GM12878 (cell line): ENCODE results near the gene TRDMT1. TPM values are rescaled to one million over a fixed set of nuclear protein-coding genes. Genes with fewer than 3 reads are reported as not detected.

Experiments
- ATAC-seq: fragments of 200-7000 bp; cut with Tn5 transposase; 3 replicates; pipeline ENCODE4 v1.9.1; 2020; ENCODE audit warnings: mild to moderate bottlenecking, moderate library complexity
- BruUV-seq: library from RNA; stranded (reverse); fragments of 400-500 nt; replicated peaks from 2 replicates; lab custom pipeline; 2021; lab: Mats Ljungman, UMichigan
- CTCF ChIA-PET: fragments of 300-600 bp; sonication (Branson Sonifier 250); formaldehyde crosslinking; extraction: SDS; loops from one replicate; lab custom pipeline; 2021; ENCODE audit warnings: inconsistent platforms; lab: Yijun Ruan, JAX
- POLR2A ChIA-PET: fragments of 350-600 bp; formaldehyde crosslinking; extraction: SDS; loops from one replicate; lab custom pipeline; 2021; ENCODE audit warnings: inconsistent platforms; lab: Charles Lee
- RAD21 ChIA-PET: fragments of 300-600 bp; sonication (Branson Sonifier 250); formaldehyde crosslinking; loops from one replicate; lab custom pipeline; 2023; ENCODE audit warnings: antibody characterized with exemption; ENCODE audit not compliant: unreplicated experiment; lab: Charles Lee
- SMC1A ChIA-PET: fragments of 300-600 bp; sonication (Branson Sonifier 250); formaldehyde crosslinking; loops from one replicate; lab custom pipeline; 2023; ENCODE audit not compliant: unreplicated experiment, uncharacterized antibody; lab: Charles Lee
- DNase-seq: peaks from one replicate; pipeline ENCODE4 v3.0.0-alpha.2; 2011; ENCODE audit warnings: low read depth, low spot score
- FAIRE-seq: peaks from 3 replicates; lab custom pipeline; 2011; peaks lifted over from hg19 to GRCh38; lab: Jason Lieb, UNC
- H2AFZ ChIP-seq: 2 replicates; pipeline ENCODE4 v1.6.0; 2011; ENCODE audit warnings: low read depth, low read length, control low read depth; ENCODE audit not compliant: control insufficient read depth
- H3K27ac ChIP-seq: 2 replicates; pipeline ENCODE4 v1.5.1; 2011; ENCODE audit warnings: control low read depth; ENCODE audit not compliant: control insufficient read depth, insufficient read depth
- H3K27me3 ChIP-seq, 2 experiments: replicated peaks in 1 of 2; 2 replicates each; pipeline versions ENCODE4 v1.6.0 to v1.6.1; 2011; ENCODE audit warnings: low read length in 1 of 2; ENCODE audit not compliant: control insufficient read depth in 2 of 2, insufficient read depth in 2 of 2
- H3K36me3 ChIP-seq, 2 experiments: 2 replicates each; pipeline ENCODE4 v1.5.1; 2011; ENCODE audit warnings: low read length in 1 of 2; ENCODE audit not compliant: control insufficient read depth in 2 of 2, insufficient read depth in 2 of 2
- H3K4me1 ChIP-seq: 2 replicates; pipeline ENCODE4 v1.6.1; 2011; ENCODE audit warnings: mild to moderate bottlenecking, low read length, moderate library complexity, mixed read lengths; ENCODE audit not compliant: control insufficient read depth, insufficient read depth
- H3K4me2 ChIP-seq: 2 replicates; pipeline ENCODE4 v1.6.0; 2011; ENCODE audit warnings: control low read depth; ENCODE audit not compliant: control insufficient read depth, insufficient read depth
- H3K4me3 ChIP-seq: fragments of 200-600 bp; sonication (generic); 2 replicates; pipeline ENCODE4 v1.5.1; 2016
- H3K79me2 ChIP-seq: 2 replicates; pipeline ENCODE4 v1.6.0; 2011; ENCODE audit warnings: low read length; ENCODE audit not compliant: control insufficient read depth, insufficient read depth
- H3K9ac ChIP-seq: 2 replicates; pipeline ENCODE4 v1.8.0; 2011; ENCODE audit warnings: low read length, control low read depth, mixed read lengths; ENCODE audit not compliant: control insufficient read depth, insufficient read depth
- H3K9me3 ChIP-seq: replicated peaks from 3 replicates; pipeline ENCODE4 v1.5.1; 2011; ENCODE audit warnings: mild to moderate bottlenecking, low read length; ENCODE audit not compliant: control insufficient read depth, insufficient read depth
- H4K20me1 ChIP-seq: 2 replicates; pipeline ENCODE4 v1.6.0; 2011; ENCODE audit not compliant: control insufficient read depth, insufficient read depth
- BCL3 ChIP-seq: IDR thresholded peaks from 2 replicates; pipeline ENCODE4 v1.6.1; 2011; ENCODE audit warnings: borderline replicate concordance, low read depth, mild to moderate bottlenecking, moderate library complexity, low read length; ENCODE audit not compliant: insufficient read depth, poor library complexity, severe bottlenecking
- CBX5 ChIP-seq: sonication (generic); IDR thresholded peaks from 2 replicates; pipeline ENCODE4 v1.6.1; 2016; ENCODE audit warnings: low read depth, moderate library complexity, mild to moderate bottlenecking, inconsistent platforms
- CHD2 ChIP-seq: IDR thresholded peaks from 2 replicates; pipeline ENCODE4 v1.6.1; 2011; ENCODE audit warnings: low read depth, low read length, improper control_type of control experiment, borderline replicate concordance
- CREB1 ChIP-seq: IDR thresholded peaks from 2 replicates; pipeline ENCODE4 v1.6.1; 2012; ENCODE audit warnings: low read depth, mild to moderate bottlenecking, inconsistent platforms
- CREM ChIP-seq: IDR thresholded peaks from 2 replicates; pipeline ENCODE4 v1.6.1; 2014; ENCODE audit warnings: antibody characterized with exemption, low read depth
- E4F1 ChIP-seq: fragments of 450-650 bp; IDR thresholded peaks from 2 replicates; pipeline ENCODE4 v1.6.1; 2018; ENCODE audit warnings: borderline replicate concordance, mild to moderate bottlenecking; ENCODE audit not compliant: partially characterized antibody
- ELK1 ChIP-seq: IDR thresholded peaks from 2 replicates; pipeline ENCODE4 v1.6.1; 2012; ENCODE audit warnings: low read depth, low read length, improper control_type of control experiment
- KDM1A ChIP-seq: fragments of 200-600 bp; sonication (generic); IDR thresholded peaks from 2 replicates; pipeline ENCODE4 v1.6.1; 2016; ENCODE audit warnings: borderline replicate concordance
- MAX ChIP-seq: IDR thresholded peaks from 2 replicates; pipeline ENCODE4 v1.6.1; 2012; ENCODE audit warnings: low read depth, low read length, improper control_type of control experiment
- MEF2A ChIP-seq: IDR thresholded peaks from 2 replicates; pipeline ENCODE4 v1.6.1; 2011; ENCODE audit warnings: low read depth, mild to moderate bottlenecking, low read length, moderate library complexity; ENCODE audit not compliant: insufficient read depth
- MTA3 ChIP-seq: IDR thresholded peaks from 2 replicates; pipeline ENCODE4 v1.6.1; 2012; ENCODE audit warnings: low read length, inconsistent platforms, borderline replicate concordance
- NFXL1 ChIP-seq: fragments of 450-650 bp; IDR thresholded peaks from 2 replicates; pipeline ENCODE4 v1.6.1; 2017; ENCODE audit warnings: antibody characterized with exemption, mild to moderate bottlenecking, borderline replicate concordance
- NRF1 ChIP-seq: conservative IDR thresholded peaks from 2 replicates; pipeline ENCODE4 v1.6.1; 2011; ENCODE audit warnings: mild to moderate bottlenecking, low read depth, low read length, improper control_type of control experiment
- PBX3 ChIP-seq: IDR thresholded peaks from 2 replicates; pipeline ENCODE4 v1.6.1; 2011; ENCODE audit warnings: mild to moderate bottlenecking, low read depth, low read length, moderate library complexity; ENCODE audit not compliant: insufficient replicate concordance
- RELB ChIP-seq: fragments of 450-650 bp; IDR thresholded peaks from 2 replicates; pipeline ENCODE4 v1.6.1; 2017; ENCODE audit warnings: low read depth, mild to moderate bottlenecking, moderate library complexity
- RFX5 ChIP-seq: IDR thresholded peaks from 2 replicates; pipeline ENCODE4 v1.6.1; 2011; ENCODE audit warnings: low read depth, low read length, improper control_type of control experiment
- SP1 ChIP-seq: IDR thresholded peaks from one replicate; pipeline ENCODE4 v1.6.1; 2011; ENCODE audit warnings: low read depth, low read length
- WGBS: methylation state at CpG from one replicate; pipeline ENCODE4 v1.1.6; 2016; ENCODE audit warnings: low lambda C conversion rate; ENCODE audit not compliant: insufficient replicate concordance, insufficient coverage; ENCODE audit errors: missing lambda C conversion rate; 5-methylcytosine and 5-hydroxymethylcytosine counted together
- in situ Hi-C: fragments of 300-500 bp; cut with MboI; formaldehyde crosslinking; loops from 9 replicates; pipeline ENCODE4 v1.14.3; 2018; ENCODE audit warnings: mixed read lengths
- intact Hi-C: fragments of 100-400 bp; cut with micrococcal nuclease; formaldehyde crosslinking; loops from one replicate; pipeline ENCODE4 v1.14.2; 2022; ENCODE audit not compliant: unreplicated experiment
- polyA plus RNA-seq, 11 experiments: library from polyadenylated mRNA; depleted of rRNA in 4 of 11; unstranded in 6 of 11; stranded (reverse) in 5 of 11; fragments of >200 nt; fragmentation: Nextera tagmentation in 4 of 11; fragmentation: Illumina TruSeq in 1 of 11; extraction: Ambion mirVana in 4 of 11; extraction: Trizol in 1 of 11; gene quantifications; 1 replicate in 1 of 11; 2 replicates in 10 of 11; pipeline versions ENCODE4 v1.2.1 to v1.2.3, GENCODE V29; 2011 to 2016; ENCODE audit warnings: inconsistent platforms in 2 of 11, missing spikeins in 2 of 11, low read depth in 1 of 11
- total RNA-seq, 4 experiments: library from RNA; depleted of rRNA in 3 of 4; stranded (reverse); fragments of >200 nt in 3 of 4; fragmentation: Illumina TruSeq in 1 of 4; extraction: Trizol in 1 of 4; gene quantifications; 2 replicates each; pipeline versions ENCODE4 v1.2.1 to v1.2.3, GENCODE V29; 2013 to 2021

Gene TRDMT1
- total and polyA plus RNA-seq, 10 of the 15 experiments (the other 5 are each of a cell fraction or from before 2014, with no cell fraction given) = 2.3 to 9.7 (median 4.6) TPM

- CTCF ChIA-PET = interaction anchor here (0.9 kb wide), 1 partner anchor 254 kb away, joined by 3 read pairs; no protein-coding TSS in a partner anchor
- no peaks in the 10 kb centered on the region for H3K36me3 ChIP-seq
- in situ Hi-C loops = no loop called here
- DNase-seq = no peak
- H3K79me2 ChIP-seq = no peaks in the 10 kb centered on the region
- H2AFZ ChIP-seq = no peak overlapping the region
- no peak overlapping the region for H3K4me3 ChIP-seq
- H3K4me2 ChIP-seq = no peak overlapping the region
- no peak overlapping the region for H3K27ac ChIP-seq
- POLR2A ChIA-PET = no interaction called here
- no peak overlapping the region for H3K9ac ChIP-seq
- no peaks in the 10 kb centered on the region for H4K20me1 ChIP-seq
- no peaks in the 10 kb centered on the region for H3K4me1 ChIP-seq
- FAIRE-seq = no peak
- ATAC-seq = no peak
- SMC1A ChIA-PET = interaction anchor here (0.8 kb wide), 1 partner anchor 57 kb away, joined by 3 read pairs; no protein-coding TSS in a partner anchor
- WGBS = 0% methylated on average over 2 of the region's 2 CpGs
- H3K9me3 ChIP-seq = no peaks in the 10 kb centered on the region
- H3K27me3 ChIP-seq = no peaks in the 10 kb centered on the region
- RAD21 ChIA-PET = no interaction called here
- no TSS peak for BruUV-seq
- intact Hi-C loops = loop anchor here (10.0 kb wide), 1 partner anchor 133 kb away; no protein-coding TSS in a partner anchor
- TF ChIP-seq MAX (no peak), PBX3 (no peak), BCL3 (no peak), CREM (no peak), RELB (no peak), E4F1 (no peak), RFX5 (no peak), SP1 (no peak), CREB1 (no peak), MEF2A (no peak), CBX5 (no peak), ELK1 (no peak), NFXL1 (no peak), CHD2 (no peak), MTA3 (no peak), NRF1 (no peak), KDM1A (no peak)
These were observed 79.4 kb downstream of the TRDMT1 start for GRCh38 chr10:17122052-17122451.
